ENCODE measurements around the gene CH25H. TPM values are rescaled to one million over a fixed set of nuclear protein-coding genes. Genes with fewer than 3 reads are reported as not detected.

CH25H gene
- total and polyA plus RNA-seq, 3 donors from 2014 or later = 0.25 TPM; not detected in 1

- Histone ChIP-seq H3K27ac (no peak overlapping the region), H3K4me3 (no peak overlapping the region), H3K36me3 (ENCODE audit: low read depth, missing control alignments) (no peaks in the 10 kb centered on the region), H3K4me1 (no peaks in the 10 kb centered on the region), H3K27me3 (no peaks in the 10 kb centered on the region), H3K9me3 (no peaks in the 10 kb centered on the region)
- 78 to 85% methylated on average over 12 of the region's 12 CpGs for WGBS, 2 donors
- TF ChIP-seq CTCF (IDR thresholded peaks at IDR 0.05) (no peak), POLR2A (IDR thresholded peaks at IDR 0.05) (no peak)
- DNase-seq = peak; percentile 29
- intact Hi-C loops (cut with DNase I; ENCODE audit: low total_unique reads) = no loop called here
Measured at GRCh38 chr10:89235073-89235798, 28.1 kb upstream of the CH25H start.

GRCh38 chr10:89233033-89233432 lies 25.9 kb upstream of the CH25H start:
- no peak for DNase-seq
- H3K27me3 ChIP-seq = no peaks in the 10 kb centered on the region
- intact Hi-C loops (cut with DNase I; ENCODE audit: low total_unique reads) = no loop called here
- no peaks in the 10 kb centered on the region for H3K4me1 ChIP-seq
- no peaks in the 10 kb centered on the region for H3K9me3 ChIP-seq
- TF ChIP-seq CTCF (IDR thresholded peaks at IDR 0.05) = no peak
- H3K27ac ChIP-seq = no peak overlapping the region
- no peak overlapping the region for H3K4me3 ChIP-seq
- no peaks in the 10 kb centered on the region for H3K36me3 ChIP-seq (ENCODE audit: low read depth, missing control alignments)
- WGBS, 2 donors = 90 to 94% methylated on average over 2 of the region's 2 CpGs

GRCh38 chr10:89228962-89229361 lies 21.8 kb upstream of the CH25H start:
- H3K4me3 ChIP-seq = no peak overlapping the region
- H3K9me3 ChIP-seq = no peaks in the 10 kb centered on the region
- intact Hi-C loops (cut with DNase I; ENCODE audit: low total_unique reads) = no loop called here
- H3K4me1 ChIP-seq = no peaks in the 10 kb centered on the region
- H3K36me3 ChIP-seq (ENCODE audit: low read depth, missing control alignments) = no peaks in the 10 kb centered on the region
- no peak for DNase-seq
- no peak for TF ChIP-seq POLR2A (IDR thresholded peaks at IDR 0.05)
- no peak for TF ChIP-seq CTCF (IDR thresholded peaks at IDR 0.05)
- no peak overlapping the region for H3K27ac ChIP-seq
- H3K27me3 ChIP-seq = no peaks in the 10 kb centered on the region

- no peak overlapping the region for H3K4me3 ChIP-seq
- no peaks in the 10 kb centered on the region for H3K27me3 ChIP-seq
- intact Hi-C loops (cut with DNase I; ENCODE audit: low total_unique reads) = no loop called here
- no peak for DNase-seq
- no peaks in the 10 kb centered on the region for H3K4me1 ChIP-seq
- no peaks in the 10 kb centered on the region for H3K36me3 ChIP-seq (ENCODE audit: low read depth, missing control alignments)
- no peaks in the 10 kb centered on the region for H3K9me3 ChIP-seq
- 90 to 91% methylated on average over 3 of the region's 3 CpGs for WGBS, 2 donors
- TF ChIP-seq POLR2A (IDR thresholded peaks at IDR 0.05) = no peak
- no peak for TF ChIP-seq CTCF (IDR thresholded peaks at IDR 0.05)
- no peak overlapping the region for H3K27ac ChIP-seq
Measured at GRCh38 chr10:89228146-89228545, 21.0 kb upstream of the CH25H start.

- TF ChIP-seq CTCF (IDR thresholded peaks at IDR 0.05) (no peak), POLR2A (IDR thresholded peaks at IDR 0.05) (no peak)
- no peaks in the 10 kb centered on the region for H3K27me3 ChIP-seq
- intact Hi-C loops (cut with DNase I; ENCODE audit: low total_unique reads) = no loop called here
- H3K27ac ChIP-seq = no peak overlapping the region
- 83 to 97% methylated on average over 1 of the region's 1 CpG for WGBS, 2 donors
- H3K4me3 ChIP-seq = no peak overlapping the region
- no peaks in the 10 kb centered on the region for H3K36me3 ChIP-seq (ENCODE audit: low read depth, missing control alignments)
- no peak for DNase-seq
- H3K4me1 ChIP-seq = no peaks in the 10 kb centered on the region
- H3K9me3 ChIP-seq = no peaks in the 10 kb centered on the region
Measured at GRCh38 chr10:89226891-89227290, 19.8 kb upstream of the CH25H start.

Measured in testis (tissue), 3 donors.